ENCODE data around the gene LCN15. TPM values are rescaled to one million over a fixed set of nuclear protein-coding genes. Genes with fewer than 3 reads are reported as not detected.

The LCN15 gene
- polyA plus RNA-seq, 1 donor (not counting 4 experiments of a cell fraction or from before 2014, with no cell fraction given), result not detected

DNA sequence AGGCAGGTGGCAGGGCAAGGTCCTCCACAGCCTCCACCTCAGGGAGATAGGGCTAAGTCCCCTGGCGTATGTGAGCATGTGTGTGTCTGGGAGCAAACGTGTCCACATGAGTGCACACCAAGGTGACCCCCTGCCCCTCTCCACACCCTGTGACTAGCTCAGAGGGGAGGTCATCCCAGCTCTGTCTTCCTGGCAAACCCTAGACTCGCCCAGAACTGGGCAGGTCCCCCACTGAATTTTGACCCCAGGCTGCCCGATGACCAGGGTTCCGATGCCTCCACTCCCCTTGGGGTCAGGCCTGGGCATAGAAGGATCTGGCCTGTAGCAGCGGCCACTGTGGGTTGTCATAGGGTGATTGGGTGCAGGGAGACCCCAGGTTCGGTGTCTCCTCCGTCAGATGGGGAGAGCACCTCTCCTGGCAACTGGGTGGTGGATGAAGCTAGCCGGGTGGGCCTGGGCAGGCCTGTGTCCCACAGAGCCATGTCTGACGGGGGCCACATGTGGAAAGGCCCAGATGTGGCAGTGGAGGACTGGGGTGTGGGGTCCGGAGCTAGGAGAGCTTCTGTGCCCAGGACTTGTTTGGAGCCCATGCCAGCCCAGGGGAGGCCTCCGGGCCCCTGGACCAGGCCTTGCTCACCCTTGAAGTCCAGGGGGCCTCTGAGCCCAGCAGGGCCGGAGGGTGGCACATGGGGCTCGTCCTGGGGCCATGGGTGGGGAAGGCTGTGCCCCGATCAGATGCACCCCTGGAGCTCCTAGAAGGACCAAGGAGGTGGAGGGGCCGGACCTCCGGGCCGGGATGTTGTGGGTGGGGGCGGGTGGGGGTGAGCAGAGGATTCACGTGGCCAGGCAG lies 45.7 kb downstream of the LCN15 start:
- Histone ChIP-seq H4K20me1 (ENCODE audit: control insufficient read depth, extremely low read depth, insufficient read depth, low read length) (peaks cover 24% of the 10 kb centered on the region), H3K79me2 (ENCODE audit: control insufficient read depth, insufficient read depth, low read length) (no peaks in the 10 kb centered on the region), H3K9me1 (ENCODE audit: control insufficient read depth, extremely low read depth, insufficient read depth, low read length) (peaks cover 3% of the 10 kb centered on the region), H3K27ac (ENCODE audit: control insufficient read depth, insufficient read depth, low read length) (no peak overlapping the region), H3K4me2 (ENCODE audit: control insufficient read depth, extremely low read depth, insufficient read depth, low read depth, low read length) (no peak overlapping the region), H3K36me3 (ENCODE audit: control insufficient read depth in 2 of 2, extremely low read depth in 1 of 2, insufficient read depth in 2 of 2, low read length in 2 of 2) (peaks cover 2 to 8% of the 10 kb centered on the region in 2 experiments), H3K4me3 (ENCODE audit: control insufficient read depth in 2 of 3, extremely low read depth in 1 of 3, insufficient read depth in 2 of 3, low read depth in 1 of 3, low read length in 3 of 3) (no peak overlapping the region), H3K9me3 (ENCODE audit: control insufficient read depth, low read depth, low read length) (no peaks in the 10 kb centered on the region), H3K27me3 (ENCODE audit: control insufficient read depth, extremely low read depth, insufficient read depth, low read length) (peaks cover 5% of the 10 kb centered on the region), H3K9ac (ENCODE audit: control insufficient read depth, extremely low read depth, insufficient read depth, low read length) (no peak overlapping the region), H2AFZ (ENCODE audit: control insufficient read depth, low read length) (no peak overlapping the region), H3K4me1 (ENCODE audit: control insufficient read depth, extremely low read depth, insufficient read depth, low read length) (peaks cover 19% of the 10 kb centered on the region)
- no peak for TF ChIP-seq EZH2 (IDR thresholded peaks at IDR 0.05; ENCODE audit: low read length)
- TF ChIP-seq, protein P1, sequence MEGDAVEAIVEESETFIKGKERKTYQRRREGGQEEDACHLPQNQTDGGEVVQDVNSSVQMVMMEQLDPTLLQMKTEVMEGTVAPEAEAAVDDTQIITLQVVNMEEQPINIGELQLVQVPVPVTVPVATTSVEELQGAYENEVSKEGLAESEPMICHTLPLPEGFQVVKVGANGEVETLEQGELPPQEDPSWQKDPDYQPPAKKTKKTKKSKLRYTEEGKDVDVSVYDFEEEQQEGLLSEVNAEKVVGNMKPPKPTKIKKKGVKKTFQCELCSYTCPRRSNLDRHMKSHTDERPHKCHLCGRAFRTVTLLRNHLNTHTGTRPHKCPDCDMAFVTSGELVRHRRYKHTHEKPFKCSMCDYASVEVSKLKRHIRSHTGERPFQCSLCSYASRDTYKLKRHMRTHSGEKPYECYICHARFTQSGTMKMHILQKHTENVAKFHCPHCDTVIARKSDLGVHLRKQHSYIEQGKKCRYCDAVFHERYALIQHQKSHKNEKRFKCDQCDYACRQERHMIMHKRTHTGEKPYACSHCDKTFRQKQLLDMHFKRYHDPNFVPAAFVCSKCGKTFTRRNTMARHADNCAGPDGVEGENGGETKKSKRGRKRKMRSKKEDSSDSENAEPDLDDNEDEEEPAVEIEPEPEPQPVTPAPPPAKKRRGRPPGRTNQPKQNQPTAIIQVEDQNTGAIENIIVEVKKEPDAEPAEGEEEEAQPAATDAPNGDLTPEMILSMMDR (optimal IDR thresholded peaks at IDR 0.05 in 1 of 3, IDR thresholded peaks at IDR 0.05 in 1 of 3, conservative IDR thresholded peaks at IDR 0.05 in 1 of 3; ENCODE audit: extremely low read depth in 1 of 3, insufficient read depth in 2 of 3, low read length in 3 of 3), result no peak
- dilution Hi-C loops (cut with MboI; ENCODE audit: extremely low pct_ligation_motif_present, low sequenced_read_pairs), result no loop called here
- FAIRE-seq, result no peak
- no peak for DNase-seq (ENCODE audit: low read depth, low spot score)

DNA sequence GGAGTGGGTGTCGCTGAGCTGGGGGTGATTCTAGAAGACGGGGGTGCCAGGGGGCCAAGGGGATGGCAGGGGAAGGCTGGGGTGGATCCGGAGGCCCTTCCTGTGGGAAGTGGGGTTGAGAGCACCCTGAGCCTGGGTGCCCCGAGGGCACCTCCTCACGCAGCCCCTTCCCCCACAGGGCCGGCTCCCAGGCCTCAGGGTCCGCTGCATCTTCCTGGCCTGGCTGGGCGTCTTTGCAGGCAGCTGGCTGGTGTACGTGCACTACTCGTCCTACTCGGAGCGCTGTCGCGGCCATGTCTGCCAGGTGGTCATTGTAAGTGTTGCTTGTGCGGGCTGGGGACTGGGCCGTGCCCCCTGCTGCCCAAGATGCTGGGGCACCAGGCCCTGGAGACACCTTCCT lies 46.9 kb downstream of the LCN15 start:
- DNase-seq (ENCODE audit: low read depth, low spot score) (no peak), FAIRE-seq (no peak)
- Histone ChIP-seq H3K4me3 (ENCODE audit: control insufficient read depth in 2 of 3, extremely low read depth in 1 of 3, insufficient read depth in 2 of 3, low read depth in 1 of 3, low read length in 3 of 3) (no peak overlapping the region), H3K27me3 (ENCODE audit: control insufficient read depth, extremely low read depth, insufficient read depth, low read length) (peaks cover 13% of the 10 kb centered on the region), H3K9me3 (ENCODE audit: control insufficient read depth, low read depth, low read length) (no peaks in the 10 kb centered on the region), H3K27ac (ENCODE audit: control insufficient read depth, insufficient read depth, low read length) (no peak overlapping the region), H3K36me3 (ENCODE audit: control insufficient read depth in 2 of 2, extremely low read depth in 1 of 2, insufficient read depth in 2 of 2, low read length in 2 of 2) (peaks cover 0 to under 1% of the 10 kb centered on the region in 2 experiments), H4K20me1 (ENCODE audit: control insufficient read depth, extremely low read depth, insufficient read depth, low read length) (peaks cover 13% of the 10 kb centered on the region), H3K9ac (ENCODE audit: control insufficient read depth, extremely low read depth, insufficient read depth, low read length) (no peak overlapping the region), H3K9me1 (ENCODE audit: control insufficient read depth, extremely low read depth, insufficient read depth, low read length) (peaks cover under 1% of the 10 kb centered on the region), H2AFZ (ENCODE audit: control insufficient read depth, low read length) (no peak overlapping the region), H3K4me2 (ENCODE audit: control insufficient read depth, extremely low read depth, insufficient read depth, low read depth, low read length) (no peak overlapping the region), H3K79me2 (ENCODE audit: control insufficient read depth, insufficient read depth, low read length) (no peaks in the 10 kb centered on the region), H3K4me1 (ENCODE audit: control insufficient read depth, extremely low read depth, insufficient read depth, low read length) (peaks cover 14% of the 10 kb centered on the region)
- TF ChIP-seq EZH2 (IDR thresholded peaks at IDR 0.05; ENCODE audit: low read length), result no peak
- TF ChIP-seq, protein P1 (optimal IDR thresholded peaks at IDR 0.05 in 1 of 3, IDR thresholded peaks at IDR 0.05 in 1 of 3, conservative IDR thresholded peaks at IDR 0.05 in 1 of 3; ENCODE audit: extremely low read depth in 1 of 3, insufficient read depth in 2 of 3, low read length in 3 of 3), result no peak
- dilution Hi-C loops (cut with MboI; ENCODE audit: extremely low pct_ligation_motif_present, low sequenced_read_pairs), result no loop called here

All from keratinocyte (primary cell).